Measurements from ENCODE around the gene SALL2.

Gene SALL2

GRCh38 chr14:21526672-21527317 is 649 bp upstream of the SALL2 start:
- DNase-seq, result no peak

GRCh38 chr14:21525571-21525961 is 580 bp downstream of the SALL2 start:
- peak; percentile 15 for DNase-seq

DNA sequence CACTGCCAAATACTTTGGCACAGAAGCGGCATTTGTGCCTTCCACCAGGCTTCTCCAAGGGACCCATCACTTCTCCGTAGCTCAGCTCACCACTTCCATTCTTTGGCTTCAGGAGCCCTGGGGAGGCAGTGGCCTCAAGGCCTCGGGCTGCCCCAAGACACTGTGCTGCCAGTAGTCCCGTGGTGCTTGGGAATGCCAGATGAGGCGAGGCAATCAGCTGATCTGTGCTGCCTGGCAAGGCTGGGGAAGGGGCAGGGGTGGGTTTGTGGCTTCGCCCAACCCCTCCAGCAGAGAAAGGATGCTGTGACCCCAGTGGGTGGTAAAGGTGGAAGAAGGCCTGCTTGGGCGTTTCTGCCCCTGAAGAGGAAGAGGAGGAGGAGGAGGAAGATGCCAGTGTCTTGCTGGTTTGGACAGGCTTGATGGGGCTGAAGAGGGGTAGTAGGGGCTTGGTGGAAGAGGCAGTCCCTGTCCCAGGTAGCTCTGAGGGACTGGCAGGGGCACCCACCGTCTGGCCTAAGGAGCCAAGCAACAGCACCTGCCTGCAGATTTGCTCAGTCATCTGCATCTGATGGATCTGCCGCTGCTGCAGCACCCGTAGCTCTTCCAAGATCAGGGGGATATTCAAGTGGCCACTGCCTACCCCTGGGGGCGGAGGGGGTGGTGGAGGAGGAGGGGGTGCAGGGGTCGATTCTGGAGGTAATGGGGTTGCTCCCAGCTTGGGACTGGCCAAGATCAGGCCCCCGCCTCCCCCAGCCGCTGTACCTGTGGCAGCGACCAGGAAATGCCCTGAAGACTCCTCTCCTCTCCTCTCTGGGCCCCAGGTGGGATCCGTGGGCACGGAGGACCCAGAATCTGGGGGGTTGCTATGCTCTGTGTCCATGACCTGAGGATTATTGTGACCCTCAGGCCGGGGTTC is 1.3 kb downstream of the SALL2 start:
- no peak for DNase-seq

DNA sequence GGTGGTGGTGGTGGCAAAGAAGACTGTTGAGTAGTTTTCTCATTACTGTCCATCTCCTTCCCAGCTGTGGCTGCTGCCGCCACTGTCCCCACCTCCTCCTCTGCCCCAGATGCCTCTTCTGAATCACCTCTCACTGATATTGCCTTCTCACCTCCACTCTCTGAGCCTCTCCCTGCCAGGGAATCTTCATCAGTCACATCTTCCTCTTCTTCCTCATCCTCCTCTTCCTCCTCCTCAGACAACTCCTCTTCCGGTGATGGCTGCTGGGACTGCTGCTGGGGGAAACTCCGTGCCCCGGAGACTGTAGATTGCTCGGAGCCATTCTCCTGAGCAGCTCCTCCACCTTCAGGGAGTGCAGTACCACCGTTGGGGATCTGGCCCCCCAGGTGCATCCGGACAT is 2.9 kb downstream of the SALL2 start:
- no peak for DNase-seq

- peak; percentile 84 for DNase-seq
Measured at GRCh38 chr14:21521501-21521900, 4.6 kb downstream of the SALL2 start.

- no peak for DNase-seq
Measured at GRCh38 chr14:21520767-21521166, 5.4 kb downstream of the SALL2 start.

GRCh38 chr14:21518725-21519124 is 7.4 kb downstream of the SALL2 start:
- no peak for DNase-seq

- DNase-seq, result no peak
Measured at GRCh38 chr14:21514341-21514740, 11.8 kb downstream of the SALL2 start.

DNA sequence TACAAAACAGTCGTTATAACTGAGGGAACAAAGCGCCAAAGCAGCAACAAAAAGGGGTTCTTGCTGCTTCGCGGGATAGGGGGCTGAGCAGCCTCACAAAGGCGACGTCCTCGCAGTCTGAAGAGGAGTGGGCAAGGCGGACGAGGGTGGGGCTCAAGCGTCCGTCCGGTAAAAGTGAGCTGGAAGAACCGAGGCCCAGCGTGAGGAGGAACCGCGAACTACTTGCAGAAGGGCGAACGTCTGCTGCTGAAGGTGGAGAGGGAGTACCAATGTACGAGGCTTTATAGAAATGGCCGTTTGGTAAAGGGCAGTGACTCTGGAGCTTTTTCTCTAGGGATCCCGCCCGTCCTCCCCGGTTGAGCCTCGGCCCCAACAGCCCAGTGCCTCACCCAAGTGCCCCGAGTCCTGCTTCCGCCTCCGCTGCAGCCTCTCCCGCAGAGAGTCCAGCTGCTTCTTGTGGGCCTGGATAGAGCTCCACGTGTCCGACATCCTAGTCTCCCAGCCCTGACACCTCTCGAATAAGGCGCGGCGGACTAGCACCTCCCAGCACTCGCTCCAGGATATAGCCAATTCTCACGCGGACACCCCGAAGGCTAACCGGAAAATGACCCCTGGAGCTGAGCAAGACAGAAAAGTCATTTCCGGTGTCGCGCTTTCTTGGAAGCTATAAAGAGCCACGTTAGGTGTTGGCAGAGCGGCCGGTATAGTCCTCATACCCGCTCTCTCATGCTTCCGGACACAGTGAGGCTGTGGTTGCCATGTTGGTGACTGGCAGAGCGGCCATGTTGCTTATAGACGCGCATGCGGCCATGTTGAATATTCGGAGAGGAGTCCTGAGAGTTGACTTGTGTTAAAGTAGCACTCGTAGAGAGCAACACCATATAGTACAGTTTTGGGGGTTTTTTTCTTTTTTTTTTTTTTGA is 15.2 kb downstream of the SALL2 start, which contains the start of gene METTL3:
TSS of gene METTL3 (minus strand) at position 606 of the 923 bp plus-strand sequence. CDS start at position 489, 117 bp downstream.
- peak; percentile 100 for DNase-seq

- no peak for DNase-seq
Measured at GRCh38 chr14:21509432-21510143, 16.6 kb downstream of the SALL2 start.

DNA sequence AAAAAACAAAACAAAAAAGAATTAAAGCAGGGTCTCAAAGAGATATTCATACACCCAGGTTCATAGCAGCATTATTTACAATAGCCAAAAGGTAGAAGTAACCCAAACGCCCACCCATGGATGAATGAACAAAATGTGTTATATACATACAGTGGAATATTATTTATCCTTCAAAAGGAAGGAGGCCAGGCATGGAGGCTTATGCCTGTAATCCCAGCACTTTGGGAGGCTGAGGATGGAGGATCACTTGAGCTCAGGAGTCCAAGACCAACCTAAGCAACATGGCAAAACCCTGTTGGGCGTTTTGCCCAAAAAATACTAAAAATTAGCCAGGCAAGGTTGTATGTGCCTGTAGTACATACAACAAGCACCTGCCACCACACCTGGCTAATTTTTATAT is 19.6 kb downstream of the SALL2 start:
- DNase-seq, result no peak

DNA sequence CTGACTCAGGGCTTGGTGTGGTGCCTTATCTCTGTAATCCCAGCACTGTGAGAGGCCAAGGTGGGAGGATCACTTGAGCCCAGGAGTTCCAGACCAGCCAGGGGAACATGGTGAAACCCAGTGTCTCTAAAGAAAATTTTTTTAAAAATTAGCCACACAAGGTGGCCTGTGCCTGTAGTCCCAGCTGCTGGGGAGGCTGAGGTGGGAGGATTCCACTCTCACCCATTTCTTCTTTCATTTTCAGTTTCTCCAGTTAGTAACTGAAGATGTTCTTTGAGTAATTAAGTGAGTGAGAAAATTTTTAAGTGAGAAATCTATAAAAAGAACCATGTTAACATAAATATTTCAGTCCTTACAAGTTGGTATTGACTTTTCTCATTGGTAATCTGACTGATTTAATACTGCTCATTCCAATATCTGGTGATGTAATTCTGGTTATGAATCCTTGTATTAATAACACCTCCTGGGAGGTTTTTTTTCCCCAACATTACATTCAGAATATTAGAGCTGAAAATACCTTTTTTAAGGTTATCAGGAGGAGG is 21.1 kb downstream of the SALL2 start:
- no peak for DNase-seq

DNA sequence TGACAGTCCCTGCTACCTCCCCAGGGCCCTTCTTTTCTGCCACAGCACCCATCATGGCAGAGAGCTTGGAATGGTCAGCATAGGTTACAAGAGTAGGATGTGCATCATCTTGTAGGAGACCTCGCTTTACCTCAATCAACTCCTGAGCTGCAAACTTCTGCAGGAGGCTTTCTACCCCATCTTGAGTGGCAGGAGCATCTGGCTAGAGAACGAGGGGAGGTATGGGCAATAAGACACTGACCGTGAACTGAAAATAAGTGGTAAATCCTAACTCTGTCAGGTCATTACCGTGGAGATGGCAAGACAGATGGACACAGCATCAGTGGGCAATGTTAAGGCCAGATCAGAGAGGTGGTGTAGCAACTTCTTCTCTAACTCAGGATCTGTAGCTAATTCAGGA is 22.8 kb downstream of the SALL2 start:
- DNase-seq, result no peak

- no peak for DNase-seq
Measured at GRCh38 chr14:21501568-21501967, 24.6 kb downstream of the SALL2 start.

DNA sequence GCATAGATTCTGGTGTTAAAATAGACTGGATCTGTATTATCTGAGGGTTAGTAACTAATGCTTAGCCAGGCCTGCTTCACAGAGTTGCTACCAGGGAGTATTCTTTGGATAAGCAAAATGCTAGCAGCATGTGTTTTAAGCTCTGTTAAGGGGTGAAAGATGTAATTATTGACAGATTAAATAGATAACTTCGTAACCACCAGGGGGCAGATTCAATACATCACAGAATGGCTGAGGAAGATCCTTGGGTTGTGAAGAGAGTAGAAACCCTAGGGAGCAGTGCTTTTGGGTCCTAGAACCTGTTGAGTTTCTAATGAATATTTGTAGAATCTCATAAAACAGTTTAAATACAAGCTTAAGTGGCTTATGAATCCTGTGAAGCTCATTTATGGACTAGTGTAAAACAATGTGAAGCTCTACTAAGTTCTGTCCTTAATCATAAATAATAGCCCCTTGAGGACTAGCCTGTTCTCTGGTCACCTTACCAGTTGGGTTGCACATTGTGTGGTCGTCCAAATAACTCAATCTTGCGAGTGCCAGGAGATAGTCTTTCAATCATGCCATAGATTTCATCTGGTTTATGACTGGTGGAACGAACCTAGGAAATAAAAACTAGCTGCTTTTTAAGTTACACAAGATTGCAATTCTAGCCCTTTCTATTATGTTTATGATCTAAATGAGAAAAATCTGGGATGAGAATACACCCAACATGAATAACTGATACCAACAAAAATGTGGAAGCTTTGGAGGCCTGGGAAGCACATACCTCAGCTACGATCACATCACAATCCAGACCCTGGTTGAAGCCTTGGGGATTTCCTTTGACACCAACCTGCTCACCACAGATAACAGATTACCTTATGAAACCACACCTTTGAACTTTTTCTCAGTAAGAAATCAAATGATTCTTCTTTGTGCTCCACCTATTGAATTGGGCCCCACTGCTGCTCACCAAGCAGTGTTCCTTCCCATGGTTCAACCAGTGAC is 27.3 kb downstream of the SALL2 start:
- peak; percentile 49 for DNase-seq

DNA sequence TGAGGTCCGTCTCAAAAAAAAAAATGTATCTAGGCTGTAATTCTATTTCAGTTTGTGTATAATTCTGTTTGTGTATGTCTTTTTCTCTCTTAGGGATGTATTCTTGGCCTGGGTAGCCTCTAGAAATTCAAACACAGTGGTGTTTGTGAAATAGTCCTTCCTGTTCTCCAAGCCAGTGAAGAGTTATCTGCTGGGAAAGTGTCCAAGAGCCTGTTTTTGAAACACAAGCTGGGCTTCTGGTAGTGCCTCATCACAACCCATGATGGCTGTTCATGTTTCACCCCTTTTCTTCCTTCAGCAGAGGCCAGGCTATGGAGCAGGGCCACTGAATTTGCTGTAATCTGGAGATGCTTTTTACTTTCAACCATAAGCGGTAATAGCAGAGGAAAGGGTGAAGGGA is 29.7 kb downstream of the SALL2 start:
- DNase-seq, result no peak

GRCh38 chr14:21494902-21495762 is 31.0 kb downstream of the SALL2 start:
- DNase-seq, result peak; percentile 41

- peak; percentile 78 for DNase-seq
Measured at GRCh38 chr14:21486640-21487087, 39.5 kb downstream of the SALL2 start.

- DNase-seq, result peak; percentile 99
Measured at GRCh38 chr14:21476925-21477681, 49.0 kb downstream of the SALL2 start, which contains the start of the genes RAB2B and TOX4. Gene RAB2B, minus strand, starts transcription at chr14:21476959. Its CDS starts 87 bp downstream, at chr14:21476872. Gene TOX4, plus strand, starts transcription at chr14:21477195. Its CDS starts 84 bp downstream, at chr14:21477279.

Data from EL (cell line).